ENCODE measurements around the gene BEX2. TPM values are rescaled to one million over a fixed set of nuclear protein-coding genes. Genes with fewer than 3 reads are reported as not detected.

The BEX2 gene
- total RNA-seq, 1 donor from 2014 or later, result 12.6 TPM

DNA sequence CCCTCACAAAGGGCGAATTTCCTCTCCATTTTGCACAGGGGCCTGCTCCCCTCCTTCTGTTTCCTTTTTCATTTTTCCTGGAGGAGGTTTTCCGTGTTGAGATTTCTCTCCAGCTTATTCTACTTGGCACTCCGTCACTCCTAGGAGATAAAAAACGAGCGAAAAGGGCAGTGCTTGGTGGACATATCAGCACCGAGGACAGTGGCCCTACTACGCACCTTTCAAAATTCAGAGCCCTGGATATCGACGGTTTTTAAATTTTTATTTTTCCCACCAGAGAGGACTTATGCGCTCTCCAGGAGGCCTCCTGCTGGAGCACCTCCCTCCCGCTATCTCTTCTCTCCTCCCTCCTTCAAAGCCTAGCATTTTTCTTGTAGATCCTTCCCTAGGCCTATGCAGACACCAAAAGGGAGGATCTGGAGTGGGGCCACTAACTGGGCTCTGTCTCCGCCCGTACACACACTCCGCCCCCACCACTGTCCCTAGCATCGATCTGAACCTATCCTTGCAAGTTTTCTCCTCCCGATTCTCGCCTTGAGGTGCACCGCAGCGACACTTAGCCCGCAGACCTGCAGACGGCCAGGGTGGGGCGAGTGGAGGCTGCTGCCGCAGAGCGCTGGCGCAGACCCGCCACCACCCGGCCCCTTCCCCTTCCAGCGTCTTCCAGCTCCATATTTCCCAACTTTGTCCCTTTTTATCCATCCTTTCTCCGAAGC is 37.0 kb upstream of the BEX2 start:
- Histone ChIP-seq H4K20me1 (ENCODE audit: insufficient read depth, low read length) (no peaks in the 10 kb centered on the region), H3K27me3 (ENCODE audit: insufficient read depth, low read length) (no peaks in the 10 kb centered on the region), H3K79me2 (ENCODE audit: insufficient read depth, low read length) (no peaks in the 10 kb centered on the region), H3K9me3 (ENCODE audit: insufficient read depth, low read depth, low read length) (no peaks in the 10 kb centered on the region), H3K9ac (ENCODE audit: low read length) (no peak overlapping the region), H3K4me3 (ENCODE audit: insufficient read depth, low read depth, low read length) (no peak overlapping the region), H3K4me2 (ENCODE audit: low read length) (no peak overlapping the region), H3K36me3 (ENCODE audit: insufficient read depth, low read length) (no peaks in the 10 kb centered on the region), H3K4me1 (ENCODE audit: insufficient read depth, low read length) (no peaks in the 10 kb centered on the region), H2AFZ (ENCODE audit: low read depth, low read length) (no peak overlapping the region), H3K27ac (ENCODE audit: low read depth, low read length) (no peak overlapping the region)
- DNase-seq (ENCODE audit: low read depth) (no peak), FAIRE-seq (no peak)
- no peak for TF ChIP-seq EZH2 (IDR thresholded peaks at IDR 0.05; ENCODE audit: insufficient read depth, low read length)
- no peak for TF ChIP-seq CTCF (IDR thresholded peaks at IDR 0.05; ENCODE audit: insufficient read depth, low read depth, low read length)
- Mint-ChIP-seq H3K4me1 (ENCODE audit: low read depth, unreplicated experiment) (peaks cover 3% of the 10 kb centered on the region), H3K9me3 (ENCODE audit: unreplicated experiment) (no peaks in the 10 kb centered on the region), H3K27ac (ENCODE audit: unreplicated experiment) (no peak overlapping the region), H3K27me3 (ENCODE audit: low read depth, unreplicated experiment) (peaks cover 4% of the 10 kb centered on the region), H3K4me3 (ENCODE audit: unreplicated experiment) (peak overlapping the region; percentile 34), H3K36me3 (ENCODE audit: low read depth, unreplicated experiment) (no peaks in the 10 kb centered on the region)

- no peak overlapping the region for H3K27ac ChIP-seq (ENCODE audit: low read depth, low read length)
- no peaks in the 10 kb centered on the region for H3K36me3 ChIP-seq (ENCODE audit: insufficient read depth, low read length)
- H3K4me2 ChIP-seq (ENCODE audit: low read length), result no peak overlapping the region
- H3K79me2 ChIP-seq (ENCODE audit: insufficient read depth, low read length), result no peaks in the 10 kb centered on the region
- Mint-ChIP-seq H3K27ac (ENCODE audit: unreplicated experiment) (no peak overlapping the region), H3K27me3 (ENCODE audit: low read depth, unreplicated experiment) (peaks cover 4% of the 10 kb centered on the region), H3K9me3 (ENCODE audit: unreplicated experiment) (no peaks in the 10 kb centered on the region), H3K4me1 (ENCODE audit: low read depth, unreplicated experiment) (no peaks in the 10 kb centered on the region), H3K36me3 (ENCODE audit: low read depth, unreplicated experiment) (no peaks in the 10 kb centered on the region), H3K4me3 (ENCODE audit: unreplicated experiment) (no peak overlapping the region)
- no peaks in the 10 kb centered on the region for H4K20me1 ChIP-seq (ENCODE audit: insufficient read depth, low read length)
- TF ChIP-seq CTCF (IDR thresholded peaks at IDR 0.05; ENCODE audit: insufficient read depth, low read depth, low read length), result no peak
- TF ChIP-seq EZH2 (IDR thresholded peaks at IDR 0.05; ENCODE audit: insufficient read depth, low read length), result no peak
- no peak overlapping the region for H3K4me3 ChIP-seq (ENCODE audit: insufficient read depth, low read depth, low read length)
- H3K9ac ChIP-seq (ENCODE audit: low read length), result no peak overlapping the region
- no peak overlapping the region for H2AFZ ChIP-seq (ENCODE audit: low read depth, low read length)
- H3K9me3 ChIP-seq (ENCODE audit: insufficient read depth, low read depth, low read length), result no peaks in the 10 kb centered on the region
- no peaks in the 10 kb centered on the region for H3K27me3 ChIP-seq (ENCODE audit: insufficient read depth, low read length)
- no peak for DNase-seq (ENCODE audit: low read depth)
- no peak for FAIRE-seq
- no peaks in the 10 kb centered on the region for H3K4me1 ChIP-seq (ENCODE audit: insufficient read depth, low read length)
Measured at GRCh38 chrX:103344606-103345005, 33.8 kb upstream of the BEX2 start.

DNA sequence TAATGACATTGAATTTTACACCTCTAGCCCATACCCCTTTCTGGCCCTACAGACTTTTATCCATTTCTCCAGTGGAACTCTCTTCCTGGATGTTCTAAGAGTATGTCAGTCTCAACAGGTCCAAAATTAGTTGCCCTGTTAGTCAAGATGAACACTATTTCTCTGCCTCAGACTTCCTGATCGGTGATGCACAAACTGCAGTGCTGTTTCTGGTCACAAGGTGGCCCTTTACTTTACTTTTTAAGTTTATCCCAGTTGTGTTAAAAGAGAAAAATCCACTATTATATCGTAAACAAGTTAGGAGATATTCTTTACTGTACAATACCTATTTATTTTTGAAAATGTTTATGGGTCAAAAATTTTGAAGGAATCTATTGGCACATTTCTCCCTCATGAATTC is 32.3 kb upstream of the BEX2 start:
- H2AFZ ChIP-seq (ENCODE audit: low read depth, low read length), result peak overlapping the region; percentile 41
- FAIRE-seq (peak; percentile 87), DNase-seq (ENCODE audit: low read depth) (no peak)
- H3K4me3 ChIP-seq (ENCODE audit: insufficient read depth, low read depth, low read length), result no peak overlapping the region
- H3K36me3 ChIP-seq (ENCODE audit: insufficient read depth, low read length), result no peaks in the 10 kb centered on the region
- Mint-ChIP-seq H3K9me3 (ENCODE audit: unreplicated experiment) (no peaks in the 10 kb centered on the region), H3K27ac (ENCODE audit: unreplicated experiment) (no peak overlapping the region), H3K4me3 (ENCODE audit: unreplicated experiment) (no peak overlapping the region), H3K4me1 (ENCODE audit: low read depth, unreplicated experiment) (no peaks in the 10 kb centered on the region), H3K36me3 (ENCODE audit: low read depth, unreplicated experiment) (no peaks in the 10 kb centered on the region), H3K27me3 (ENCODE audit: low read depth, unreplicated experiment) (peaks cover 2% of the 10 kb centered on the region)
- H3K27ac ChIP-seq (ENCODE audit: low read depth, low read length), result no peak overlapping the region
- H3K27me3 ChIP-seq (ENCODE audit: insufficient read depth, low read length), result no peaks in the 10 kb centered on the region
- no peaks in the 10 kb centered on the region for H4K20me1 ChIP-seq (ENCODE audit: insufficient read depth, low read length)
- no peak overlapping the region for H3K4me2 ChIP-seq (ENCODE audit: low read length)
- no peaks in the 10 kb centered on the region for H3K9me3 ChIP-seq (ENCODE audit: insufficient read depth, low read depth, low read length)
- no peaks in the 10 kb centered on the region for H3K79me2 ChIP-seq (ENCODE audit: insufficient read depth, low read length)
- H3K4me1 ChIP-seq (ENCODE audit: insufficient read depth, low read length), result no peaks in the 10 kb centered on the region
- TF ChIP-seq CTCF (IDR thresholded peaks at IDR 0.05; ENCODE audit: insufficient read depth, low read depth, low read length), result peak; percentile 61
- no peak for TF ChIP-seq EZH2 (IDR thresholded peaks at IDR 0.05; ENCODE audit: insufficient read depth, low read length)
- no peak overlapping the region for H3K9ac ChIP-seq (ENCODE audit: low read length)
